ENCODE measurements around the gene RTP5.
A peak's percentile ranks its signal among the peaks of the same experiment; 100 is the strongest.
"Not testable (repeated sequence)": the region's sequence is repeated elsewhere in the genome, so short reads cannot be mapped to it uniquely, and the experiment has no call there.

The RTP5 gene

DNA sequence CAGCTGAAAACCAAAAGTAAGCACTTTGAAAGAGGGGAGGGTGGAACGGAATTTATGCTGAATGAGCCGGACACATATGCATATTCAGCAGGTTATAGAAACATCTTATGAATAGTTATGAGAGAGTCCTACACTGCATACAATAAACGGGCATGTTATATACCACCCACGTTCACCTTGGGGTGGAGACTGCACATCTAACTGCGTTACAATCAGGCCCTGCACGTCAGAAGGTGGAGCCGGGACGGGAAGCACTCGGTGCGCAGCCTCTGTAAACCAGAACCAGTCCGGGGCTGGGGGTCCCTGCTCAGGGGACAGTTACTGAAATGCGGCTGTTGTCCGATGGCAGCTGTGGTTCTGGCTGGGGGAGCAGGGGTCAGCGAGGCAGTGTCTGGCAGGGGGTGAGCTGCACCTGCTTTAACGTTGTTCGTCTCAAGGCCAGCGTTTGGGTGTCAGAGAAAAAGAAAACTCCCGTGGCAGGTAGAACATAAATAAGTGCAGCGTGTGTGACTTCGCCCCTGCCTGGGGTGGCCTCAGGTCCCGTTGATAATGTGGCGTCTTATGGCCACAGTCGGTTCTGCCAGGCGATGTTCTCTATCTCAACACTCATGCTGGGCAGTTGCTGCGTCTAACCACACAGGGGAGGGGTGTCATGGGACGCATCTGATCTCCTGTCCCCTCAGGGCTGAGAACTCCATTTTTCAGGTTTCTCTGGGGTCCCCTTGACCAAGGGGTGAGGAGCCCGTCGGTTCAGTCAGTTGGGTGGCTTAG, 35.6 kb upstream of the RTP5 start:
- not testable (repeated sequence) for H3K36me3 ChIP-seq (ENCODE audit: control insufficient read depth in 5 of 5, insufficient read depth in 5 of 5, low read length in 5 of 5); H3K9ac ChIP-seq (ENCODE audit: low read length in 5 of 5); H3K4me1 ChIP-seq (ENCODE audit: control insufficient read depth in 5 of 5, insufficient read depth in 5 of 5, low read length in 5 of 5); H3K9me3 ChIP-seq (ENCODE audit: control insufficient read depth in 5 of 5, low read length in 5 of 5); H3K27ac ChIP-seq (ENCODE audit: low read depth, low read length); H3K27me3 ChIP-seq (ENCODE audit: control insufficient read depth in 5 of 5, insufficient read depth in 4 of 5, low read length in 5 of 5); H3K4me3 ChIP-seq (ENCODE audit: low read depth in 1 of 5, low read length in 5 of 5)

- Histone ChIP-seq H3K27me3 (ENCODE audit: control insufficient read depth in 5 of 5, insufficient read depth in 4 of 5, low read length in 5 of 5) (no peaks in the 10 kb centered on the region), H3K9me3 (ENCODE audit: control insufficient read depth in 5 of 5, low read length in 5 of 5) (peaks cover 0 to 10% (median 3%) of the 10 kb centered on the region in 5 donors), H3K4me1 (ENCODE audit: control insufficient read depth in 5 of 5, insufficient read depth in 5 of 5, low read length in 5 of 5) (no peaks in the 10 kb centered on the region), H3K4me3 (ENCODE audit: low read depth in 1 of 5, low read length in 5 of 5) (no peak overlapping the region), H3K9ac (ENCODE audit: low read length in 5 of 5) (no peak overlapping the region), H3K36me3 (ENCODE audit: control insufficient read depth in 5 of 5, insufficient read depth in 5 of 5, low read length in 5 of 5) (no peaks in the 10 kb centered on the region), H3K27ac (ENCODE audit: low read depth, low read length) (no peak overlapping the region)
These were observed 34.9 kb upstream of the RTP5 start for GRCh38 chr2:241834527-241835210.

- Histone ChIP-seq H3K36me3 (ENCODE audit: control insufficient read depth in 5 of 5, insufficient read depth in 5 of 5, low read length in 5 of 5) (no peaks in the 10 kb centered on the region), H3K27me3 (ENCODE audit: control insufficient read depth in 5 of 5, insufficient read depth in 4 of 5, low read length in 5 of 5) (no peaks in the 10 kb centered on the region), H3K4me1 (ENCODE audit: control insufficient read depth in 5 of 5, insufficient read depth in 5 of 5, low read length in 5 of 5) (no peaks in the 10 kb centered on the region), H3K27ac (ENCODE audit: low read depth, low read length) (no peak overlapping the region), H3K9ac (ENCODE audit: low read length in 5 of 5) (no peak overlapping the region), H3K4me3 (ENCODE audit: low read depth in 1 of 5, low read length in 5 of 5) (no peak overlapping the region), H3K9me3 (ENCODE audit: control insufficient read depth in 5 of 5, low read length in 5 of 5) (peaks cover 0 to 10% (median 3%) of the 10 kb centered on the region in 5 donors)
These were observed 33.9 kb upstream of the RTP5 start for GRCh38 chr2:241835611-241836010.

GRCh38 chr2:241836292-241836691, 33.2 kb upstream of the RTP5 start:
- no peak overlapping the region for H3K4me3 ChIP-seq (ENCODE audit: low read depth in 1 of 5, low read length in 5 of 5)
- no peaks in the 10 kb centered on the region for H3K4me1 ChIP-seq (ENCODE audit: control insufficient read depth in 5 of 5, insufficient read depth in 5 of 5, low read length in 5 of 5)
- H3K27me3 ChIP-seq (ENCODE audit: control insufficient read depth in 5 of 5, insufficient read depth in 4 of 5, low read length in 5 of 5) = no peaks in the 10 kb centered on the region
- H3K9me3 ChIP-seq (ENCODE audit: control insufficient read depth in 5 of 5, low read length in 5 of 5) = peaks cover 0 to 4% (median 2%) of the 10 kb centered on the region in 5 donors
- no peak overlapping the region for H3K9ac ChIP-seq (ENCODE audit: low read length in 5 of 5)
- no peaks in the 10 kb centered on the region for H3K36me3 ChIP-seq (ENCODE audit: control insufficient read depth in 5 of 5, insufficient read depth in 5 of 5, low read length in 5 of 5)
- H3K27ac ChIP-seq (ENCODE audit: low read depth, low read length) = no peak overlapping the region

GRCh38 chr2:241837197-241837965, 32.1 kb upstream of the RTP5 start:
- H3K27ac ChIP-seq (ENCODE audit: low read depth, low read length) = no peak overlapping the region
- H3K27me3 ChIP-seq (ENCODE audit: control insufficient read depth in 5 of 5, insufficient read depth in 4 of 5, low read length in 5 of 5) = no peaks in the 10 kb centered on the region
- H3K4me3 ChIP-seq (ENCODE audit: low read depth in 1 of 5, low read length in 5 of 5) = no peak overlapping the region
- H3K36me3 ChIP-seq (ENCODE audit: control insufficient read depth in 5 of 5, insufficient read depth in 5 of 5, low read length in 5 of 5) = no peaks in the 10 kb centered on the region
- peaks cover 0 to 1% (median 0%) of the 10 kb centered on the region in 5 donors for H3K4me1 ChIP-seq (ENCODE audit: control insufficient read depth in 5 of 5, insufficient read depth in 5 of 5, low read length in 5 of 5)
- H3K9me3 ChIP-seq (ENCODE audit: control insufficient read depth in 5 of 5, low read length in 5 of 5) = no peaks in the 10 kb centered on the region
- no peak overlapping the region for H3K9ac ChIP-seq (ENCODE audit: low read length in 5 of 5)

DNA sequence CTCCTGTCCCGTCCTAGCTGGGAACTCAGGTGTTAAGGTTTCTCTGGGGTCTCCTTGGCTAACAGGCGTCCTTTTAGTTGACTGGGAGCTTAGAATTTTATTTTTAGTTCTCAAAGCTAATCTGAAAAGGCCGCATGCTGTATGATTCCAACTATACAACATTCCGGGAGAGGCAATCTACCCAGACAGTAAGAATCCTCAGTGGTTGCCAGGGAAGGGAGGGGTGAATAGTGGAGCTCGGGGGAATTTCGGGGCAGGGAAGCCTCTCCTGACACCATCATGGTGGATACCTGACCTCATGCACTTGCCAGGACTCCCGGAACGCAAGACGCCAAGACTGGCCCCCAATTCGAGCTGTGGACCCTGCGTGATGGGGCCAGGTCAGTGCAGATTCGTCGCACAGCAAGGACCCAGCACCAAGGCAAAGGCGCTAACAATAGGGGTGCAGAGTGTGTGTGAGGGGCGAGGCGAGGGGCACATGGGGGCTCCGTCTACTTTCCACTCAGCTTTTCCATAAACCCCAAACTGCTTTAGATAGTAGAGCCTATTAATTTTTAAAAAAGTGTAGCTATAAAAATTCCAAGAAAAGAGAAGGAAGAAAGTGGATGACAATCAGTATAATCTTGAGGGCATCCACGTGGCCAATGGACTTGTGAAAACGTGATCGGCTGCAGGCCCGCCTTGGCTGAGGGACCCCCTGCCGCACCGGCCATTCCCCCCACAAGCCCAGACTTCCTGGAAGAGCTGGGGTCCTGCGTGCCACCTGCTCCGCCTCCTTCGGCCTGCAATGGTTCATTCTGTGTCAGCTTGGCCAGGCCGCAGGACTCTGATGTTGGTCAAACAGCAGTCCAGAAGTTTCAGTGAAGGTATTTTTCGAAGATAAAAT, 28.1 kb upstream of the RTP5 start:
- Histone ChIP-seq H3K36me3 (ENCODE audit: control insufficient read depth in 5 of 5, insufficient read depth in 5 of 5, low read length in 5 of 5) (no peaks in the 10 kb centered on the region), H3K9me3 (ENCODE audit: control insufficient read depth in 5 of 5, low read length in 5 of 5) (no peaks in the 10 kb centered on the region), H3K27ac (ENCODE audit: low read depth, low read length) (no peak overlapping the region), H3K9ac (ENCODE audit: low read length in 5 of 5) (no peak overlapping the region), H3K27me3 (ENCODE audit: control insufficient read depth in 5 of 5, insufficient read depth in 4 of 5, low read length in 5 of 5) (peaks cover 0 to 2% (median 0%) of the 10 kb centered on the region in 5 donors), H3K4me1 (ENCODE audit: control insufficient read depth in 5 of 5, insufficient read depth in 5 of 5, low read length in 5 of 5) (peaks cover 0 to 27% (median 19%) of the 10 kb centered on the region in 5 donors), H3K4me3 (ENCODE audit: low read depth in 1 of 5, low read length in 5 of 5) (no peak overlapping the region)

GRCh38 chr2:241842067-241842415, 27.5 kb upstream of the RTP5 start:
- no peak overlapping the region for H3K9ac ChIP-seq (ENCODE audit: low read length in 5 of 5)
- peaks cover 0 to 2% (median 0%) of the 10 kb centered on the region in 5 donors for H3K27me3 ChIP-seq (ENCODE audit: control insufficient read depth in 5 of 5, insufficient read depth in 4 of 5, low read length in 5 of 5)
- H3K4me3 ChIP-seq (ENCODE audit: low read depth in 1 of 5, low read length in 5 of 5) = no peak overlapping the region
- H3K36me3 ChIP-seq (ENCODE audit: control insufficient read depth in 5 of 5, insufficient read depth in 5 of 5, low read length in 5 of 5) = no peaks in the 10 kb centered on the region
- no peak overlapping the region for H3K27ac ChIP-seq (ENCODE audit: low read depth, low read length)
- no peaks in the 10 kb centered on the region for H3K9me3 ChIP-seq (ENCODE audit: control insufficient read depth in 5 of 5, low read length in 5 of 5)
- peaks cover 0 to 27% (median 19%) of the 10 kb centered on the region in 5 donors for H3K4me1 ChIP-seq (ENCODE audit: control insufficient read depth in 5 of 5, insufficient read depth in 5 of 5, low read length in 5 of 5)

- peaks cover 0 to 27% (median 19%) of the 10 kb centered on the region in 5 donors for H3K4me1 ChIP-seq (ENCODE audit: control insufficient read depth in 5 of 5, insufficient read depth in 5 of 5, low read length in 5 of 5)
- peak overlapping the region in 4 of 5 donors; percentile 17 to 58 (median 48) for H3K4me3 ChIP-seq (ENCODE audit: low read depth in 1 of 5, low read length in 5 of 5)
- H3K9ac ChIP-seq (ENCODE audit: low read length in 5 of 5) = peak overlapping the region in 3 of 5 donors; percentile 41 to 61 (median 45)
- no peaks in the 10 kb centered on the region for H3K9me3 ChIP-seq (ENCODE audit: control insufficient read depth in 5 of 5, low read length in 5 of 5)
- H3K27ac ChIP-seq (ENCODE audit: low read depth, low read length) = peak overlapping the region; percentile 62
- peaks cover 0 to 2% (median 0%) of the 10 kb centered on the region in 5 donors for H3K27me3 ChIP-seq (ENCODE audit: control insufficient read depth in 5 of 5, insufficient read depth in 4 of 5, low read length in 5 of 5)
- no peaks in the 10 kb centered on the region for H3K36me3 ChIP-seq (ENCODE audit: control insufficient read depth in 5 of 5, insufficient read depth in 5 of 5, low read length in 5 of 5)
These were observed 26.8 kb upstream of the RTP5 start for GRCh38 chr2:241842620-241843211.
